GM19452 (cell line): ENCODE results near the gene PTPRM.

Experiments
- ATAC-seq: cut with Tn5 transposase; IDR thresholded peaks from one replicate; pipeline ENCODE4 v1.9.1; 2021; ENCODE audit not compliant: unreplicated experiment

PTPRM gene

GRCh38 chr18:7624697-7625096 lies 57.6 kb downstream of the PTPRM start:
- no peak for ATAC-seq

- no peak for ATAC-seq
Observed at GRCh38 chr18:7626175-7626921, 59.2 kb downstream of the PTPRM start.

- no peak for ATAC-seq
Observed at GRCh38 chr18:7626922-7627440, 59.9 kb downstream of the PTPRM start.

GRCh38 chr18:7629416-7629815 lies 62.3 kb downstream of the PTPRM start:
- ATAC-seq: no peak

GRCh38 chr18:7630731-7631442 lies 63.8 kb downstream of the PTPRM start:
- ATAC-seq: no peak

- no peak for ATAC-seq
Observed at GRCh38 chr18:7632152-7633098, 65.3 kb downstream of the PTPRM start.

- no peak for ATAC-seq
Observed at GRCh38 chr18:7633171-7633570, 66.1 kb downstream of the PTPRM start.

- ATAC-seq: no peak
Observed at GRCh38 chr18:7635948-7636347, 68.8 kb downstream of the PTPRM start.

GRCh38 chr18:7637269-7637668 lies 70.2 kb downstream of the PTPRM start:
- ATAC-seq: no peak

- ATAC-seq: no peak
Observed at GRCh38 chr18:7638321-7638720, 71.2 kb downstream of the PTPRM start.

- ATAC-seq: no peak
Observed at GRCh38 chr18:7641813-7642212, 74.7 kb downstream of the PTPRM start.

GRCh38 chr18:7642331-7642890 lies 75.3 kb downstream of the PTPRM start:
- no peak for ATAC-seq

GRCh38 chr18:7645756-7646155 lies 78.6 kb downstream of the PTPRM start:
- no peak for ATAC-seq

- no peak for ATAC-seq
Observed at GRCh38 chr18:7646174-7646886, 79.2 kb downstream of the PTPRM start.

GRCh38 chr18:7647500-7647899 lies 80.4 kb downstream of the PTPRM start:
- no peak for ATAC-seq

- no peak for ATAC-seq
Observed at GRCh38 chr18:7657050-7657449, 89.9 kb downstream of the PTPRM start.

GRCh38 chr18:7657937-7658336 lies 90.8 kb downstream of the PTPRM start:
- ATAC-seq: no peak

- no peak for ATAC-seq
Observed at GRCh38 chr18:7658701-7659100, 91.6 kb downstream of the PTPRM start.

- ATAC-seq: no peak
Observed at GRCh38 chr18:7661207-7661606, 94.1 kb downstream of the PTPRM start.

- no peak for ATAC-seq
Observed at GRCh38 chr18:7662866-7663265, 95.8 kb downstream of the PTPRM start.
